Testis (tissue), 3 donors: ENCODE data around the gene FSTL5. TPM values are rescaled to one million over a fixed set of nuclear protein-coding genes. Genes with fewer than 3 reads are reported as not detected.

Source experiments
- DNase-seq: peaks from one replicate; pipeline ENCODE4 v3.0.0-alpha.2; 2019
- H3K27ac ChIP-seq, 2 donors: fragments of 200-600 bp; sonication (generic); one replicate each; pipeline ENCODE4 v1.5.1; 2019
- H3K27me3 ChIP-seq: fragments of 200-600 bp; sonication (generic); one replicate; pipeline ENCODE4 v1.5.1; 2019
- H3K36me3 ChIP-seq: fragments of 200-600 bp; sonication (generic); one replicate; pipeline ENCODE4 v1.5.1; 2017; ENCODE audit warnings: low read depth; ENCODE audit errors: missing control alignments
- H3K4me1 ChIP-seq: fragments of 200-600 bp; sonication (generic); one replicate; pipeline ENCODE4 v1.5.1; 2019
- H3K4me3 ChIP-seq, 2 donors: fragments of 200-600 bp; sonication (generic); one replicate each; pipeline ENCODE4 v1.5.1; 2017 to 2019
- H3K9me3 ChIP-seq: fragments of 200-600 bp; sonication (generic); one replicate; pipeline ENCODE4 v1.5.1; 2017
- CTCF ChIP-seq, 3 experiments: fragments of 450-650 bp in 2 of 3; fragments of 200-600 bp in 1 of 3; sonication (generic) in 1 of 3; IDR thresholded peaks; one replicate each; pipeline ENCODE4 v1.5.1; 2016 to 2019; ENCODE audit warnings: antibody characterized with exemption in 3 of 3, mild to moderate bottlenecking in 2 of 3, moderate library complexity in 1 of 3
- POLR2A ChIP-seq: fragments of 450-650 bp; IDR thresholded peaks from one replicate; pipeline ENCODE4 v1.6.1; 2017; ENCODE audit warnings: antibody characterized with exemption, mild to moderate bottlenecking, moderate library complexity
- WGBS, 2 donors: methylation state at CpG; one replicate each; pipeline ENCODE4 v1.1.5; 2018; 5-methylcytosine and 5-hydroxymethylcytosine counted together
- intact Hi-C: fragments of 100-400 bp; cut with DNase I; formaldehyde crosslinking; loops from one replicate; pipeline ENCODE4 v1.15.1; 2023; ENCODE audit warnings: low total_unique reads
- polyA plus RNA-seq: library from polyadenylated mRNA; stranded (reverse); fragments of 350-450 nt; fragmentation: Illumina TruSeq; extraction: RNeasy Lipid Tissue Mini Kit (QIAGEN cat#74804); gene quantifications from one replicate; pipeline ENCODE4 v1.2.3, GENCODE V29; 2014; ENCODE audit warnings: low read depth, low replicate concordance; ENCODE audit not compliant: insufficient read depth
- total RNA-seq, 2 donors: library from RNA; depleted of rRNA; stranded (reverse); fragments of >200 nt; gene quantifications; one replicate each; pipeline ENCODE4 v1.2.3, GENCODE V29; 2016

Gene FSTL5
- total and polyA plus RNA-seq, 3 donors from 2014 or later = 0.57 to 1.0 (median 0.68) TPM

- TF ChIP-seq POLR2A = no peak
- intact Hi-C loops = no loop called here
- 82 to 96% methylated on average over 1 of the region's 1 CpG for WGBS, 2 donors
Measured at GRCh38 chr4:161937596-161937995, 226.2 kb downstream of the FSTL5 start.

GRCh38 chr4:161936625-161937550 is 226.9 kb downstream of the FSTL5 start:
- no peaks in the 10 kb centered on the region for H3K9me3 ChIP-seq
- TF ChIP-seq CTCF (IDR thresholded peaks at IDR 0.05) (no peak), POLR2A (no peak)
- no peak overlapping the region for H3K4me3 ChIP-seq
- H3K4me1 ChIP-seq = no peaks in the 10 kb centered on the region
- 89% methylated on average over 1 of the region's 1 CpG; no CpG with 5 or more reads in 1 of the 2 donors for WGBS, 2 donors
- intact Hi-C loops = no loop called here
- no peak for DNase-seq
- H3K36me3 ChIP-seq = no peaks in the 10 kb centered on the region
- H3K27ac ChIP-seq = no peak overlapping the region
- H3K27me3 ChIP-seq = no peaks in the 10 kb centered on the region

More at GRCh38 chr4:161937596-161937995, 226.2 kb downstream of the FSTL5 start:
- Histone ChIP-seq H3K36me3 (no peaks in the 10 kb centered on the region), H3K9me3 (no peaks in the 10 kb centered on the region), H3K27ac (no peak overlapping the region), H3K27me3 (no peaks in the 10 kb centered on the region), H3K4me3 (no peak overlapping the region), H3K4me1 (no peaks in the 10 kb centered on the region)
- DNase-seq = no peak

- no peaks in the 10 kb centered on the region for H3K9me3 ChIP-seq
- 60 to 74% methylated on average over 1 of the region's 1 CpG for WGBS, 2 donors
- H3K36me3 ChIP-seq = no peaks in the 10 kb centered on the region
- H3K4me3 ChIP-seq = no peak overlapping the region
- intact Hi-C loops = no loop called here
- no peaks in the 10 kb centered on the region for H3K4me1 ChIP-seq
- H3K27ac ChIP-seq = no peak overlapping the region
- no peak for TF ChIP-seq POLR2A
- TF ChIP-seq CTCF (IDR thresholded peaks at IDR 0.05) = no peak
- no peaks in the 10 kb centered on the region for H3K27me3 ChIP-seq
- no peak for DNase-seq
Measured at GRCh38 chr4:161931089-161931488, 232.7 kb downstream of the FSTL5 start.

- Histone ChIP-seq H3K4me3 (no peak overlapping the region), H3K27me3 (no peaks in the 10 kb centered on the region), H3K9me3 (no peaks in the 10 kb centered on the region), H3K27ac (no peak overlapping the region), H3K36me3 (no peaks in the 10 kb centered on the region), H3K4me1 (no peaks in the 10 kb centered on the region)
- TF ChIP-seq CTCF (IDR thresholded peaks at IDR 0.05) (no peak), POLR2A (no peak)
- peak; percentile 37 for DNase-seq
- intact Hi-C loops = no loop called here
Measured at GRCh38 chr4:161929956-161930355, 233.8 kb downstream of the FSTL5 start.

GRCh38 chr4:161926033-161926828 is 237.6 kb downstream of the FSTL5 start:
- intact Hi-C loops = no loop called here
- 87 to 89% methylated on average over 6 of the region's 6 CpGs for WGBS, 2 donors
- DNase-seq = no peak
- H3K4me3 ChIP-seq = no peak overlapping the region
- H3K27me3 ChIP-seq = no peaks in the 10 kb centered on the region
- no peaks in the 10 kb centered on the region for H3K4me1 ChIP-seq
- no peaks in the 10 kb centered on the region for H3K36me3 ChIP-seq
- H3K9me3 ChIP-seq = no peaks in the 10 kb centered on the region
- H3K27ac ChIP-seq = no peak overlapping the region
- TF ChIP-seq CTCF (IDR thresholded peaks at IDR 0.05) (no peak), POLR2A (no peak)
